ENCODE results near the gene RBL2.

The RBL2 gene

GRCh38 chr16:53523126-53523804 lies 89.0 kb downstream of the RBL2 start:
- Histone ChIP-seq H3K36me3 (no peaks in the 10 kb centered on the region), H3K27me3 (peaks cover 25% of the 10 kb centered on the region), H3K27ac (no peak overlapping the region), H3K9me3 (no peaks in the 10 kb centered on the region), H3K4me3 (ENCODE audit: low read depth in 1 of 2, low read length in 1 of 2) (no peak overlapping the region), H3K4me1 (ENCODE audit: control insufficient read depth in 1 of 2, insufficient read depth in 1 of 2, low read depth in 1 of 2, low read length in 1 of 2) (peaks cover 24 to 27% of the 10 kb centered on the region in 2 experiments)
- TF ChIP-seq, protein P1, sequence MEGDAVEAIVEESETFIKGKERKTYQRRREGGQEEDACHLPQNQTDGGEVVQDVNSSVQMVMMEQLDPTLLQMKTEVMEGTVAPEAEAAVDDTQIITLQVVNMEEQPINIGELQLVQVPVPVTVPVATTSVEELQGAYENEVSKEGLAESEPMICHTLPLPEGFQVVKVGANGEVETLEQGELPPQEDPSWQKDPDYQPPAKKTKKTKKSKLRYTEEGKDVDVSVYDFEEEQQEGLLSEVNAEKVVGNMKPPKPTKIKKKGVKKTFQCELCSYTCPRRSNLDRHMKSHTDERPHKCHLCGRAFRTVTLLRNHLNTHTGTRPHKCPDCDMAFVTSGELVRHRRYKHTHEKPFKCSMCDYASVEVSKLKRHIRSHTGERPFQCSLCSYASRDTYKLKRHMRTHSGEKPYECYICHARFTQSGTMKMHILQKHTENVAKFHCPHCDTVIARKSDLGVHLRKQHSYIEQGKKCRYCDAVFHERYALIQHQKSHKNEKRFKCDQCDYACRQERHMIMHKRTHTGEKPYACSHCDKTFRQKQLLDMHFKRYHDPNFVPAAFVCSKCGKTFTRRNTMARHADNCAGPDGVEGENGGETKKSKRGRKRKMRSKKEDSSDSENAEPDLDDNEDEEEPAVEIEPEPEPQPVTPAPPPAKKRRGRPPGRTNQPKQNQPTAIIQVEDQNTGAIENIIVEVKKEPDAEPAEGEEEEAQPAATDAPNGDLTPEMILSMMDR (IDR thresholded peaks at IDR 0.05), result no peak

- Histone ChIP-seq H3K36me3 (no peaks in the 10 kb centered on the region), H3K4me1 (ENCODE audit: control insufficient read depth in 1 of 2, insufficient read depth in 1 of 2, low read depth in 1 of 2, low read length in 1 of 2) (peaks cover 17 to 20% of the 10 kb centered on the region in 2 experiments), H3K27ac (no peak overlapping the region), H3K4me3 (ENCODE audit: low read depth in 1 of 2, low read length in 1 of 2) (no peak overlapping the region), H3K9me3 (no peaks in the 10 kb centered on the region), H3K27me3 (peaks cover 28% of the 10 kb centered on the region)
- TF ChIP-seq, protein P1 (IDR thresholded peaks at IDR 0.05), result no peak
Measured at GRCh38 chr16:53523971-53524548, 89.8 kb downstream of the RBL2 start.

- Histone ChIP-seq H3K36me3 (no peaks in the 10 kb centered on the region), H3K27me3 (peaks cover 36% of the 10 kb centered on the region), H3K4me1 (ENCODE audit: control insufficient read depth in 1 of 2, insufficient read depth in 1 of 2, low read depth in 1 of 2, low read length in 1 of 2) (no peaks in the 10 kb centered on the region), H3K9me3 (no peaks in the 10 kb centered on the region), H3K4me3 (ENCODE audit: low read depth in 1 of 2, low read length in 1 of 2) (no peak overlapping the region), H3K27ac (no peak overlapping the region)
- TF ChIP-seq, protein P1 (IDR thresholded peaks at IDR 0.05), result no peak
Measured at GRCh38 chr16:53528797-53529196, 94.5 kb downstream of the RBL2 start.

GRCh38 chr16:53529513-53529912 lies 95.2 kb downstream of the RBL2 start:
- H3K36me3 ChIP-seq, result no peaks in the 10 kb centered on the region
- H3K4me3 ChIP-seq (ENCODE audit: low read depth in 1 of 2, low read length in 1 of 2), result no peak overlapping the region
- no peak overlapping the region for H3K27ac ChIP-seq
- TF ChIP-seq, protein P1 (IDR thresholded peaks at IDR 0.05), result no peak
- H3K4me1 ChIP-seq (ENCODE audit: control insufficient read depth in 1 of 2, insufficient read depth in 1 of 2, low read depth in 1 of 2, low read length in 1 of 2), result no peaks in the 10 kb centered on the region
- H3K9me3 ChIP-seq, result no peaks in the 10 kb centered on the region
- peaks cover 28% of the 10 kb centered on the region for H3K27me3 ChIP-seq

DNA sequence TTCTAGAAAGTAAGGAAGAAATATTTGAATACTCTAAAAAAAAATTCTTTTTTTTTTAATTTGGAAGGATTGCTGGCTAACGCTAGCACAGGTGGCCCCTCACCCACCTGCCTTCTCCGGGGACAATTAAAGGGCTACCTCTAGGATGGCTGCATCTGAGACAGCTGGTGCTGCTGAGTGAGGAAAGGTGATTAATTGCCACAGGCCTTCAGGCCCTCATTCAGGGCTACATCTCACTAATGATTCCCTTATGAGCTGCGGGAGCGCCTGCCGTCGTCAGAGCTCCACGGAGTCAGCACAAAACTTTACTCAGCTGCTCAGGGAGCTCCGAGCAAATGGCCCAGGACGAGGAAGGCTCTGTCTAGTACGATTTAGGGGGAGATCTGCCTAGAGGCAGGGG lies 95.8 kb downstream of the RBL2 start:
- Histone ChIP-seq H3K4me1 (ENCODE audit: control insufficient read depth in 1 of 2, insufficient read depth in 1 of 2, low read depth in 1 of 2, low read length in 1 of 2) (no peaks in the 10 kb centered on the region), H3K27ac (no peak overlapping the region), H3K9me3 (no peaks in the 10 kb centered on the region), H3K4me3 (ENCODE audit: low read depth in 1 of 2, low read length in 1 of 2) (no peak overlapping the region), H3K36me3 (no peaks in the 10 kb centered on the region), H3K27me3 (peaks cover 28% of the 10 kb centered on the region)
- TF ChIP-seq, protein P1 (IDR thresholded peaks at IDR 0.05), result no peak
